ENCODE results near the gene RPUSD1. TPM values are rescaled to one million over a fixed set of nuclear protein-coding genes. Genes with fewer than 3 reads are reported as not detected.

RPUSD1 gene
- polyA plus RNA-seq, 2 of the 4 experiments (the other 2 are of a cell fraction), result 10.6 to 29.3 TPM

DNA sequence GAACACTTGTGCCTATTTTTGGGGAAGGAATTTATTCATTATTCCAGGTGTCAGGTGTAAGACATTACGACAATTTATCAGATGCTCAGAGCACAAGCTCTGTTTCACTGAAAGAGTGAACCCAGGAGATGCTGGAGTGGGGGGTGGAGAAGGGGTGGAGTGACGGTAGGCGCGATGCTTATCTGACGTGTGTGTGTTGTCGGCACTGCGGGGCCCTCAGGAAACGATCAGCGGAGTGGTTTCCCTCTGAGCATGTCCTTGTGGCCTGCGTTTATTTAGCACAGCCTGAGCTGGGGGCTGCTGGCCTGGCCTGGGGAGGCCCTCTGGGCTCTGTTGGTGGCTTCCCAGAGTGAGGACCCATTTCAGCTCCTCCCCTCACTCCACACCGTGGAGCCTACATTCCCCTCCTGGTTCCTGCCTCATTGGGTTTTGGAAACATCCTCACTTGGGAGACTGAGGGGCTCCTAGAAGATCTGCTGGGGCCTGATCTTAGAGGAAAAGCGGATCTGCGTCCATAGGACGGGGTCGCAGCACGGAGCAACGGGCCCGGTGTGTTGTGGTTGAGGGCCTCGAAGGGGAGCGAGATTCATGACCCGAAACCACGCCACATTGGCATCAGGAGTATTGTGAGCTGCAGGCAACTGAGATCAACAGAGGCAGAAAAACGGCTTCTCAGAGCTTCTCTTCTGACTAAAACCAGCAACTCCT, 31.3 kb upstream of the RPUSD1 start:
- DNase-seq (ENCODE audit: low read depth in 1 of 2, low spot score in 1 of 2) (no peak), ATAC-seq (no peak; a peak in 1 of 6 replicates), FAIRE-seq (no peak)
- H3K27ac ChIP-seq, result no peak overlapping the region
- WGBS (ENCODE audit: missing lambda C conversion rate), result 29% methylated on average over 23 of the region's 23 CpGs
- CTCF ChIA-PET, result interaction anchor here (0.7 to 5.0 kb wide), 3 partner anchors 237 to 295 kb away, joined by 3 to 32 read pairs (median 4); no protein-coding TSS in a partner anchor
- POLR2A ChIA-PET, result no interaction called here
- H3K4me2 ChIP-seq, result no peak overlapping the region
- peaks cover 6% of the 10 kb centered on the region; the same call in 1 of the 3 replicates for H3K4me1 ChIP-seq
- no peak overlapping the region for H3K4me3 ChIP-seq
- TF ChIP-seq TP53 (CRISPR knock-in tag; IDR thresholded peaks at IDR 0.05) (no peak), FOSL2 (IDR thresholded peaks at IDR 0.05) (no peak), FOSL2 (CRISPR knock-in tag; IDR thresholded peaks at IDR 0.05) (no peak)
- TF ChIP-seq, protein P1, sequence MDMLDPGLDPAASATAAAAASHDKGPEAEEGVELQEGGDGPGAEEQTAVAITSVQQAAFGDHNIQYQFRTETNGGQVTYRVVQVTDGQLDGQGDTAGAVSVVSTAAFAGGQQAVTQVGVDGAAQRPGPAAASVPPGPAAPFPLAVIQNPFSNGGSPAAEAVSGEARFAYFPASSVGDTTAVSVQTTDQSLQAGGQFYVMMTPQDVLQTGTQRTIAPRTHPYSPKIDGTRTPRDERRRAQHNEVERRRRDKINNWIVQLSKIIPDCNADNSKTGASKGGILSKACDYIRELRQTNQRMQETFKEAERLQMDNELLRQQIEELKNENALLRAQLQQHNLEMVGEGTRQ (IDR thresholded peaks at IDR 0.05), result no peak
- H3K9me3 ChIP-seq, result peaks cover 3% of the 10 kb centered on the region; the same call in 1 of the 3 replicates

DNA sequence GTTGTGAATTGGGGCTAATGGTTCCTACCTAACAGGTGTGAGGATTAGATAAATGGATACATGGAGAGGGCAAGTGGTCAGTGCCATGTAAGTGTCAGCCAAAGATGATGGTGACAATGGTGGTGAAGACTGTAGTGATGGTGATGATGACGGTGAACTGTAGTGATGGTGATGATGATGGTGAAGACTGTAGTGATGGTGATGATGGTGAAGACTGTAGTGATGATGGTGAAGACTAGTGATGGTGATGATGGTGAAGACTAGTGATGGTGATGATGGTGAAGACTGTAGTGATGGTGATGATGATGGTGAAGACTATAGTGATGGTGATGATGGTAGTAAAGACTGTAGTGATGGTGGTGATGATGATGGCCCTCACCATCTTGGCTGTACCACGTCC, 30.4 kb upstream of the RPUSD1 start:
- no peak for ATAC-seq
- FAIRE-seq, result peak; percentile 67
- no peak overlapping the region for H3K4me3 ChIP-seq
- H3K27ac ChIP-seq, result no peak overlapping the region
- DNase-seq (ENCODE audit: low read depth in 1 of 2, low spot score in 1 of 2), result no peak
- peaks cover 3% of the 10 kb centered on the region; the same call in 1 of the 3 replicates for H3K9me3 ChIP-seq
- 42% methylated on average over 2 of the region's 2 CpGs for WGBS (ENCODE audit: missing lambda C conversion rate)
- H3K4me1 ChIP-seq, result peaks cover 6% of the 10 kb centered on the region; the same call in 2 of the 3 replicates
- no peak overlapping the region for H3K4me2 ChIP-seq
- POLR2A ChIA-PET, result no interaction called here
- TF ChIP-seq EHMT2 (IDR thresholded peaks at IDR 0.05; ENCODE audit: low read depth), result 0 out of 2 replicates have a peak, but pooled peaks have one; percentile 5
- no peak for TF ChIP-seq CHD2 (IDR thresholded peaks at IDR 0.05; ENCODE audit: low read length, partially characterized antibody)
- CTCF ChIA-PET, result interaction anchor here (2.5 to 5.0 kb wide), 2 partner anchors 238 to 285 kb away, joined by 10 to 32 read pairs; no protein-coding TSS in a partner anchor

DNA sequence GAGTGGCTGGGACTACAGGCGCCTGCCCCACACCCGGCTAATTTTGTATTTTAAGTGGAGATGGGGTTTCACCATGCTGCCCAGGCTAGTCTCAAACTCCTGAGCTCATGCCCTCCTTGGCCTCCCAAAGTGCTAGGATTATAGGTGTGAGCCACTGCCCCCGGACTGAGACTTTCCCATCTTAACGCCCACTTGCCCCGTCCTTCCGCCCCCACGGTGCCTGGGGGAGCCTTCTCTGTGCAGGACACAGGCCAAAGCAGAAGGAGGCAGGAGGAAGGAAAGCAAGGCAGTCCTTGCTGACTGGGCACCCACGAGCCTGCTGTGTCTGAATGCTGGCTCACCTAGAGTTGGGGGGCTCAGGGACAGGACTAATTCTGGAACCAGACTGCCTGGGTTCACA, 30.0 kb upstream of the RPUSD1 start:
- POLR2A ChIA-PET, result no interaction called here
- Histone ChIP-seq H3K4me2 (no peak overlapping the region), H3K4me1 (peaks cover 10% of the 10 kb centered on the region; the same call in 2 of the 3 replicates), H3K4me3 (no peak overlapping the region), H3K27ac (no peak overlapping the region), H3K9me3 (peaks cover 3% of the 10 kb centered on the region; the same call in 1 of the 3 replicates)
- CTCF ChIA-PET, result interaction anchor here (2.5 to 5.0 kb wide), 2 partner anchors 238 to 285 kb away, joined by 10 to 32 read pairs; no protein-coding TSS in a partner anchor
- ATAC-seq, result no peak
- TF ChIP-seq HOXA7 (CRISPR knock-in tag; IDR thresholded peaks at IDR 0.05), result no peak
- 0 out of 2 replicates have a peak, but pooled peaks have one; percentile 1 for TF ChIP-seq EHMT2 (IDR thresholded peaks at IDR 0.05; ENCODE audit: low read depth)
- 40% methylated on average over 7 of the region's 8 CpGs for WGBS (ENCODE audit: missing lambda C conversion rate)
- FAIRE-seq, result no peak
- no peak for DNase-seq (ENCODE audit: low read depth in 1 of 2, low spot score in 1 of 2)

DNA sequence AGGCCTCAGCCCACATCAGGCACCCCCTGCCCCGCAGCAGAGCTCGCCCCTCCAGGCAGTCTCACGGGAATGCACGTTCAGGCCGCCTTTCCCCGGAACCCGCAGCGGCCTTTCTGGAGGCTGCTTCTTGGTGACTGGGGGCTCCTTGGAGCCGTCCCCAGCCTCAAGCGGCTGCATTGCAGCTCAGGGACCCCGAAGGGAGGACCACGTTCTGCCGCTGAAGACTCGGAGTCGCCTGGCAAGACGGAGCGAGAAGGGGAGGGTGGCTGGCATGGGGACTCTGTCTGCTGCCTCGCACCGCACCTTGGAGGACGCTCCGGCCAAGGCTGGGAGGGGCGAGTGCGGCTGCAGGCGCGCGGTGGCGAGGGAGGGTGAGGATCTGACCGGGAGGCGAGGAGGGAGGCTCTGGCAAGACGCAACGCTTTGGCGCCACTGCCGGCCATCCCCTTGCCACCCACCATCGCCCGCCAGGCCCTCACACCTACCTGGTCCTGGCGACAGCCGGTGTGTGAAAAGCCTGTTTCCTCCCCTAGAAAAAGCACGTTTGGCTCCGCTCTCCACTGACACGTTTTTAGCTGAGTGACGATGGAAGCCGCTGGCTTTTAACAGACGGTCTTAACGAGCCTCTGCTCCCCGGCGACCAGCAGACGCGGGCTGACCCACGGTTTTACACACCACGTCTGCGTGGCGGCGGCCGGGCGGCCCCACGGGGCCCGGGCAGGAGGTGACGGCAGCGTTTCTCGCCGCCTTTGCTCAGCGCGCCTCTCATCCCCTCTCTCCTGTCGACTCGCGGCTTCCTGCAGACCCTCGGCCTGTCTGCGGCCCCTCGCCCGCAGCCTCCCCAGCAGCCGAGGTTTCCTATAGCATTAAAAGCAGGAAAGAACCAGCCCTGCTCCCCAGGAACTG, 29.1 kb upstream of the RPUSD1 start:
- no peak for FAIRE-seq
- no peak for DNase-seq (ENCODE audit: low read depth in 1 of 2, low spot score in 1 of 2)
- WGBS (ENCODE audit: missing lambda C conversion rate), result 55% methylated on average over 64 of the region's 71 CpGs
- CTCF ChIA-PET, result interaction anchor here (2.5 to 5.0 kb wide), 2 partner anchors 239 to 286 kb away, joined by 10 to 32 read pairs; no protein-coding TSS in a partner anchor
- TF ChIP-seq TFCP2L1 (CRISPR knock-in tag; IDR thresholded peaks at IDR 0.05), result no peak
- TF ChIP-seq CEBPB (IDR thresholded peaks at IDR 0.05), result no peak
- TF ChIP-seq NPAS2 (CRISPR knock-in tag; IDR thresholded peaks at IDR 0.05; ENCODE audit: borderline replicate concordance), result no peak
- TF ChIP-seq ZSCAN20 (CRISPR knock-in tag; IDR thresholded peaks at IDR 0.05), result no peak
- no peak for TF ChIP-seq EP300 (IDR thresholded peaks at IDR 0.05)
- no peak for TF ChIP-seq JUNB (IDR thresholded peaks at IDR 0.05)
- TF ChIP-seq SMC3 (IDR thresholded peaks at IDR 0.05), result no peak
- TF ChIP-seq, protein P2, sequence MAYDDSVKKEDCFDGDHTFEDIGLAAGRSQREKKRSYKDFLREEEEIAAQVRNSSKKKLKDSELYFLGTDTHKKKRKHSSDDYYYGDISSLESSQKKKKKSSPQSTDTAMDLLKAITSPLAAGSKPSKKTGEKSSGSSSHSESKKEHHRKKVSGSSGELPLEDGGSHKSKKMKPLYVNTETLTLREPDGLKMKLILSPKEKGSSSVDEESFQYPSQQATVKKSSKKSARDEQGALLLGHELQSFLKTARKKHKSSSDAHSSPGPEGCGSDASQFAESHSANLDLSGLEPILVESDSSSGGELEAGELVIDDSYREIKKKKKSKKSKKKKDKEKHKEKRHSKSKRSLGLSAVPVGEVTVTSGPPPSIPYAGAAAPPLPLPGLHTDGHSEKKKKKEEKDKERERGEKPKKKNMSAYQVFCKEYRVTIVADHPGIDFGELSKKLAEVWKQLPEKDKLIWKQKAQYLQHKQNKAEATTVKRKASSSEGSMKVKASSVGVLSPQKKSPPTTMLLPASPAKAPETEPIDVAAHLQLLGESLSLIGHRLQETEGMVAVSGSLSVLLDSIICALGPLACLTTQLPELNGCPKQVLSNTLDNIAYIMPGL (CRISPR knock-in tag; IDR thresholded peaks at IDR 0.05; ENCODE audit: borderline replicate concordance), result no peak
- TF ChIP-seq, protein P3, sequence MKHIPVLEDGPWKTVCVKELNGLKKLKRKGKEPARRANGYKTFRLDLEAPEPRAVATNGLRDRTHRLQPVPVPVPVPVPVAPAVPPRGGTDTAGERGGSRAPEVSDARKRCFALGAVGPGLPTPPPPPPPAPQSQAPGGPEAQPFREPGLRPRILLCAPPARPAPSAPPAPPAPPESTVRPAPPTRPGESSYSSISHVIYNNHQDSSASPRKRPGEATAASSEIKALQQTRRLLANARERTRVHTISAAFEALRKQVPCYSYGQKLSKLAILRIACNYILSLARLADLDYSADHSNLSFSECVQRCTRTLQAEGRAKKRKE (CRISPR knock-in tag; IDR thresholded peaks at IDR 0.05; ENCODE audit: low read depth), result no peak
- no peak for TF ChIP-seq RAD21 (conservative IDR thresholded peaks at IDR 0.05 in 1 of 2, IDR thresholded peaks at IDR 0.05 in 1 of 2)
- Histone ChIP-seq H3K4me1 (peaks cover 11% of the 10 kb centered on the region; the same call in 2 of the 3 replicates), H3K4me2 (no peak overlapping the region), H3K27ac (no peak overlapping the region), H3K9me3 (peaks cover 3% of the 10 kb centered on the region; the same call in 1 of the 3 replicates), H3K4me3 (no peak overlapping the region)
- ATAC-seq, result no peak
- POLR2A ChIA-PET, result interaction anchor here (0.6 kb wide), 1 partner anchor 10 kb away, joined by 8 read pairs; no protein-coding TSS in a partner anchor
